ENCODE results near the gene PAH.

Gene PAH

DNA sequence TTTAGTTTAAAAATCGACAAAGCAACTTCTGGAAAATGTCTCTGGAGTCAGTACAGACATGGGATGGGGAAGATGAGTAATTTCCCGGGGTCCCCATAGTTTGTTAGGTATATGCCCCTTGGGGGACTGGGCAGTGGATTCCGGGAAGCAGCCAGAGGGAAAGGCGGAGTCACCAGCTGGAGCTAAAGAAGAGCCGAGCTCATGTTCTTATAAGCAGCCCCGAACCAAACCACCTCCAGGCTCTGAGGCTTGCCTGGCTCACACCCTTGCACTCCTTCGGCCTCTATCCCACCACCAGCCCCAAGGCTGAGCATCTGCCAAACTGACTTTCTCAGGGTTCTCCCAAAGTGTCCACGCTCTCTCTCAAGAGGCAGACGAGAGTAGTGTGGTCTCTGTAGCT, 117.8 kb downstream of the PAH start:
- TF ChIP-seq, protein P1, sequence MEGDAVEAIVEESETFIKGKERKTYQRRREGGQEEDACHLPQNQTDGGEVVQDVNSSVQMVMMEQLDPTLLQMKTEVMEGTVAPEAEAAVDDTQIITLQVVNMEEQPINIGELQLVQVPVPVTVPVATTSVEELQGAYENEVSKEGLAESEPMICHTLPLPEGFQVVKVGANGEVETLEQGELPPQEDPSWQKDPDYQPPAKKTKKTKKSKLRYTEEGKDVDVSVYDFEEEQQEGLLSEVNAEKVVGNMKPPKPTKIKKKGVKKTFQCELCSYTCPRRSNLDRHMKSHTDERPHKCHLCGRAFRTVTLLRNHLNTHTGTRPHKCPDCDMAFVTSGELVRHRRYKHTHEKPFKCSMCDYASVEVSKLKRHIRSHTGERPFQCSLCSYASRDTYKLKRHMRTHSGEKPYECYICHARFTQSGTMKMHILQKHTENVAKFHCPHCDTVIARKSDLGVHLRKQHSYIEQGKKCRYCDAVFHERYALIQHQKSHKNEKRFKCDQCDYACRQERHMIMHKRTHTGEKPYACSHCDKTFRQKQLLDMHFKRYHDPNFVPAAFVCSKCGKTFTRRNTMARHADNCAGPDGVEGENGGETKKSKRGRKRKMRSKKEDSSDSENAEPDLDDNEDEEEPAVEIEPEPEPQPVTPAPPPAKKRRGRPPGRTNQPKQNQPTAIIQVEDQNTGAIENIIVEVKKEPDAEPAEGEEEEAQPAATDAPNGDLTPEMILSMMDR (conservative IDR thresholded peaks at IDR 0.05): no peak
- H3K27ac ChIP-seq: no peak overlapping the region

DNA sequence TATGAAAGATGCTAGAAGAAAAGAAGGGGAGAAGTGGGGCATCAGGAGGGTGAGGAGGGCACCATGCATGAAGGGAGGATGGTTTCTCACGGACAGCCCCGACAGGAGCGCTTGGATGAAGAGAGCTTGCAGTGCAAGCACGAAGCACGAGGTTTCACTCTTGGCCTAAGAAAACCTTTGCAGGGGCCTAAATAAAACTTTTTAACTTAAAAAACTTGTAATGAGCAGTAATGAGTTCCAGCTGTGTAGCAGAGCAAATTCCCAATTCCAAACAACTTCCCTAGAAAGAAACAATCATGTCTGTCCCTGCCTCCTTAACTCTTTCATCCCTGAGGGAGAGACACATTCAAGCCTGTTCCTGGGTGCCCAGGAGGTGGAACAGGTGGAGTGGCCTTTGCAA, 119.5 kb downstream of the PAH start:
- H3K27ac ChIP-seq: no peak overlapping the region
- TF ChIP-seq, protein P1 (conservative IDR thresholded peaks at IDR 0.05): no peak

DNA sequence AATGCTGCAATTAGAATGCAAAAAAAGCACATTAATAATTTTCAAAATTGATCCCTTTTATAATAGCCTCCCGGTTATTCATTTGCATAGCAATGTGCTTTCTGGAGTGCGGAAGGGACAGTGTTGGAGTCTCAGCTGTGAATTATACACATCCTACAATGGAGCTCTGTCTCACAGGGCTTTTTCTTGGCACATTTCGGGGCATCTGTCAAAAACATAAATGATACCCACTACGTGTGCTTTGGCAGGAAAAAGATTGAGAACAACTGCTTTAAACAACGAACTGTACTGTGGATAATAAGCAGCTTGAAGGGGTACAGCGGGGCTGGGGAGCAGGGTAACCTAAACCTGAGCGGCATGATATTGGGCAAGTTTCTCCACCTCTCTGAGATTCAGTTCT, 123.1 kb downstream of the PAH start:
- TF ChIP-seq, protein P1 (conservative IDR thresholded peaks at IDR 0.05): no peak
- no peak overlapping the region for H3K27ac ChIP-seq
